GM21447 (cell line): ENCODE results near the gene ELAVL3.
"Not testable (repeated sequence)": the region's sequence is repeated elsewhere in the genome, so short reads cannot be mapped to it uniquely, and the experiment has no call there.

Source experiments
- ATAC-seq: cut with Tn5 transposase; IDR thresholded peaks from one replicate; pipeline ENCODE4 v1.9.1; 2021; ENCODE audit not compliant: unreplicated experiment

The ELAVL3 gene

GRCh38 chr19:11444059-11444458, 36.8 kb downstream of the ELAVL3 start:
- no peak for ATAC-seq

GRCh38 chr19:11437955-11438354, 42.9 kb downstream of the ELAVL3 start:
- ATAC-seq: no peak

- ATAC-seq: no peak
Measured at GRCh38 chr19:11435833-11436313, 45.0 kb downstream of the ELAVL3 start.

GRCh38 chr19:11435057-11435832, 45.6 kb downstream of the ELAVL3 start, which contains the start of the genes ODAD3 and PRKCSH:
TSS of gene ODAD3 (minus strand) at chr19:11435121. CDS start at chr19:11435016, 105 bp downstream.
TSS of gene PRKCSH (plus strand) at chr19:11435635. CDS start at chr19:11436118, 483 bp downstream.
- peak; percentile 88 for ATAC-seq

- ATAC-seq: peak; percentile 4
Measured at GRCh38 chr19:11434703-11435056, 46.2 kb downstream of the ELAVL3 start.

- not testable (repeated sequence) for ATAC-seq
Measured at GRCh38 chr19:11433526-11433925, 47.3 kb downstream of the ELAVL3 start.

- no peak for ATAC-seq
Measured at GRCh38 chr19:11426656-11427055, 54.2 kb downstream of the ELAVL3 start.

GRCh38 chr19:11425719-11426457, 55.0 kb downstream of the ELAVL3 start:
- no peak for ATAC-seq

- ATAC-seq: no peak
Measured at GRCh38 chr19:11423791-11424181, 57.1 kb downstream of the ELAVL3 start.

GRCh38 chr19:11423164-11423790, 57.6 kb downstream of the ELAVL3 start:
- no peak for ATAC-seq

GRCh38 chr19:11422163-11423065, 58.4 kb downstream of the ELAVL3 start:
- peak; percentile 69 for ATAC-seq

- peak; percentile 52 for ATAC-seq
Measured at GRCh38 chr19:11421371-11422098, 59.3 kb downstream of the ELAVL3 start.

- no peak for ATAC-seq
Measured at GRCh38 chr19:11420429-11421370, 60.1 kb downstream of the ELAVL3 start.

GRCh38 chr19:11418549-11419506, 62.0 kb downstream of the ELAVL3 start, which contains the start of gene RGL3:
TSS of gene RGL3 (minus strand) at chr19:11419314. CDS start at chr19:11419278, 36 bp downstream.
- no peak for ATAC-seq

GRCh38 chr19:11418094-11418548, 62.7 kb downstream of the ELAVL3 start:
- ATAC-seq: no peak

- ATAC-seq: no peak
Measured at GRCh38 chr19:11416346-11417052, 64.3 kb downstream of the ELAVL3 start.

GRCh38 chr19:11414544-11414943, 66.3 kb downstream of the ELAVL3 start:
- ATAC-seq: no peak
